Endometrial microvascular endothelial cells (primary cell): ENCODE measurements around the gene CRB2. TPM values are rescaled to one million over a fixed set of nuclear protein-coding genes. Genes with fewer than 3 reads are reported as not detected.
"Not testable (repeated sequence)": the region's sequence is repeated elsewhere in the genome, so short reads cannot be mapped to it uniquely, and the experiment has no call there.

Experiments used
- in situ Hi-C: cut with HindIII; loops from 2 replicates; pipeline ENCODE4 v1.10.0; 2017; ENCODE audit warnings: low sequenced_read_pairs, low pct_unique_long_range_greater_than_20kb; ENCODE audit errors: inconsistent ontology term
- total RNA-seq: library from RNA; depleted of rRNA; stranded (reverse); fragments of >200 nt; gene quantifications from one replicate; pipeline ENCODE4 v1.2.3, GENCODE V29; 2015; ENCODE audit errors: inconsistent ontology term

The CRB2 gene
- total RNA-seq, 1 donor from 2014 or later = not detected

DNA sequence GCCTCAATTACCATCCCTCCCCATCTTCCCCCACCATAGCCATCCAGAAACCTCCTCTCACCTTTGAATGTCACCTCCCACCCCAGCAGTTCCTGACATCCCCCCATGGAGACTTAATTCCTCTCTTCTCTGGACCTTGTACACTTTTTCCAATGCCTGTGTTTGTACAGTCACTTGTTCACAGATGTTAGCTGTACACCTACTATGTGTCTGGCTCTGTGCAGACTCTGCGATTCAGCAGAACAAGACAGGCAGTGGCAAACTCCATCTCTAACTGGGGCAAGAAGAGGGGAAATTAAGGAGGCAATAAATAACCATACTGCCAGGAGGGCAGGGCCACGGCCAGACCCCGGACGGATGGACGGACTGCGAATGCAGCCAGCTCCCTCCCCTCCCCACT is 29.8 kb upstream of the CRB2 start:
- in situ Hi-C loops = no loop called here

DNA sequence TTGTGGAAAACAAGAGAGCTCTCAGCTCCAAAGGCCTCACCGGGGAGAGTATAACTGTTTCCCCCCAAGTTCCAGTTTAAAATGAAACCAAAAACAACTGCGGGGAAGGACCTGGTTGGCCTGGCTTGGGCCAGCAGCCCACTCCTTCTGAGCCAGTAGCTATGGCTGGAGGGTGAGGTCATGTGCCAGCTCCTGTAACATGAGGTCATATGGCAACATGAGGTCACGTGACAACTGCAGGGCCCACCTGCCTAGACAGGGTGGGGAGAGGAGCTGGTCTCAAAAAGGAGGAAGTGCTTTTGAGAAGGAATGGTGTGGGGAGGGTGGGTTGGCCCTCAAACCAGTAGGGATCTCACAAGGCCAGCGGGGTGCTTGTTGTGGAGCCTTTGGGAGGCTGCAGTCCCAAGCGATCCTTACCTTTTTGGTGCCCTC is 29.3 kb upstream of the CRB2 start:
- in situ Hi-C loops = no loop called here

DNA sequence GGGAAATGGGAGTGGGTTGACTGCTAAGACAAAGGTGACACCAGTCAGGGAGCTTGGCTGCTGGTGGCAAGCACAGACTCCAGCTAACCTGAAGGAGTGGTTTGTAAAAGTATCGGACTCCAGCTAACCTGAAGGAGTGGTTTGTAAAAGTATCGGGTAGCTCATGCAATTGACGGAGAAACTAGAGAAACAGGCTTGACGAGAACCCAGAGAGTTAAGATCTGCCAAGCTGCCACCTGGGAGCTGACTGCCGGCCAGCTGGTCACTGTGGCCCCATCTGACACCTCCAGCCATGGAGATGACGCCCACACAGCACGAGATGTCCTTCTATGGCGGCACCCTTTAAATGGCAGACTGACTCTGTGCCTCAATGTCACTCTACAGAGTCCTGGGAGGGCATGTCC is 28.3 kb upstream of the CRB2 start:
- in situ Hi-C loops = no loop called here

DNA sequence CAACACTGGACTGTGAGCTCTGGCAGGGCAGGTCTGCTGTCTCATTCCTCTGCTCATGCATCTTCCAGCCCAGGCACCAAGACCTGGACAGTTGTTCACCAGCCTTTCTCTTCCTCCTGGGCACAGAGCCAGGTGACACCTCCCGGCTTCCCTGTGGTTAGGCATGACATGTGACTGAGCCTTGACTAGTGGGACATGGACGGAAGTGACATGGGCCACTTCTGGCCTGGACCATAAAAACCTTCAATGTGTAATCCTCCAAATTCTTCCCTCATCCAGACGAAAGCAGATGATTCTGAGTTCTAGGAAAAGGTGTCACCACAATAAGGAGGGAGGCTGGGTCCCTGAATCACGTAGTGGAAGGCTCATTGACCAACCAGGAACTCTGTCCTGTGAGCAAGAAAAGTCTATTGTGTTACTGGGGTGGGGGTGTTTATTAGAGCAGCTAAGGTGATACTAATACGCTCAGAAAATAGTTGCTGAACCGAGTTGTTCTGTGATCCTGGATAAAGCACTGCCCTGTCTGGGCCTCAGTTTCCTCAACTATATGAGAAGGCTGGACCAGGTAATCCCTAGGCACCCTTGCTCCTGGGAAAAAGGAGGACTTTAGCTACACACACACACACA is 26.6 kb upstream of the CRB2 start:
- in situ Hi-C loops = no loop called here

DNA sequence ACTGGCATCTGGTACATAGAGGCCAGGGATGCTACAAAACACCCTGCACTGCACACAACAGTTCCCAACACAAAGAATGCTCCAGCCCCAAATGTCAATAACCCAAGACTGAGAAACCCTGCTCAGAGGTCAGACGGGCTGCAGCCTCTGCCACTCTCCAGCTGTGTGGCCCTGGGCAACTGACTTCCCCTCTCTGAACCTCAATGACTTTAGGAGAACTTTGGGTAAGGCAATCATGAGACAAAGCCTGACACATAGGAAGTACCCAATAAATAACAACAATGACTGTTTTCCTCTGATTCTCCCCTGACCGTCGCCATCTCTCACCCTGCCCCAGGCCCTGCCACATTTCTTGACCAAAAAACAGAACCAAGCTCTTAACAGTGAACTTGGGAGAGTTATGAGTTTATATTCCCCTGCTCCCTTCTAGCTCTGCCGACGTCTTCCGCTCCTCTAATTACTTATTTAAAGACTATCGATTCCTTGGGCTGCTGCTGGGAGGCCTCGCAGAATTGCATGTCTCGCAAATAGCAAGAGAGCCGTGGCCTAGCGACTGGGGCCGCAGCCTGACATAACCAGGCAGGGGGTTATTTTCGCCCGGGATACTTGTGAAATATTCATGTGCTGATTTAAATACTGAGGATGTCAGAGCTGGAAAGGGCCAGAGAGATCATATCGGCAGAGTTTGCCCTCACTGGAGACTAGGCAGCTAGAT is 24.5 kb upstream of the CRB2 start:
- in situ Hi-C loops = no loop called here

DNA sequence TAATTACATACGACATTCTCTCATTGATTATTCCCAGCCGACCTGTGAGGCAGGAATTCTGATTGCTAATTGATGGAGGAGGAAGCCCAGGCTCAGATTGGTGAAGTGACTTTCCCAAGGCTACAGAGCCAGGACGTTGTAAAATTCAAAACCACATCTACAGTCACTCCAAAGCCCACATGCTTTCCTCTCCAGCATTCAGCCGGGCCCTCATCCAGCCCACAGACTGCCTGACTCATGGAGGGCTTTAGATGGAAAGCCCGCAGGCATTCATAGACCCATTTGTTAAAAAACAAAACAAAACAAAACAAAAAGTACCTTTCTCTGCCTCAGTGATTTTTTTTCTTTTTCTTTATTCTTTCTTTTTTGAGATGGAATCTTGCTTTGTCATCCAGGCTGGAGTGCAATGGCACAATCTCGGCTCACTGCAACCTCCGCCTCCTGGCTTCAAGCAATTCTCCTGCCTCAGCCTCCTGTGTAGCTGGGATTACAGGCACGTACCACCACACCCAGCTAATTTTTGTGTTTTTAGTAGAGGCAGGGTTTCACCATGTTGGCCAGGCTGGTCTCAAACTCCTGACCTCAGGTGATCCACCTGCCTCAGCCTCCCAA is 22.8 kb upstream of the CRB2 start:
- in situ Hi-C loops = not testable (repeated sequence)

DNA sequence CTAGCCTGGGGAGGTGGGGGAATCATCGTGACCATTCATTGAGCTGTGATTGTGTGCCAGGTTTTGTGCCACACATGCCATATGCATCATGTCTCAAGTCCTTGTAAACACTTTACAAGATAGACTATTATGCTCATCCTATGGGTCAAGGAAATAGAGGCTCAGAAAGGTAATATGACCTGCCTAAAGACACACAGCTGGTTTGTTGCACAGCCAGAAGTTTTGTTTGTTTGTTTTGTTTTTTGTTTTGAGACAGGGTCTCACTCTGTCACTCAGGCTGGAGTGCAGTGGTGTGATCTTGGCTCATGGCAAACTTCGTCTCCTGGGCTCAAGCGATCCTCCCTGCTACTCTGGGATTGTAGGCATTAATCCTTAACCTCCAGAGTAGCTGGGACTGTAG is 21.4 kb upstream of the CRB2 start:
- in situ Hi-C loops = no loop called here

DNA sequence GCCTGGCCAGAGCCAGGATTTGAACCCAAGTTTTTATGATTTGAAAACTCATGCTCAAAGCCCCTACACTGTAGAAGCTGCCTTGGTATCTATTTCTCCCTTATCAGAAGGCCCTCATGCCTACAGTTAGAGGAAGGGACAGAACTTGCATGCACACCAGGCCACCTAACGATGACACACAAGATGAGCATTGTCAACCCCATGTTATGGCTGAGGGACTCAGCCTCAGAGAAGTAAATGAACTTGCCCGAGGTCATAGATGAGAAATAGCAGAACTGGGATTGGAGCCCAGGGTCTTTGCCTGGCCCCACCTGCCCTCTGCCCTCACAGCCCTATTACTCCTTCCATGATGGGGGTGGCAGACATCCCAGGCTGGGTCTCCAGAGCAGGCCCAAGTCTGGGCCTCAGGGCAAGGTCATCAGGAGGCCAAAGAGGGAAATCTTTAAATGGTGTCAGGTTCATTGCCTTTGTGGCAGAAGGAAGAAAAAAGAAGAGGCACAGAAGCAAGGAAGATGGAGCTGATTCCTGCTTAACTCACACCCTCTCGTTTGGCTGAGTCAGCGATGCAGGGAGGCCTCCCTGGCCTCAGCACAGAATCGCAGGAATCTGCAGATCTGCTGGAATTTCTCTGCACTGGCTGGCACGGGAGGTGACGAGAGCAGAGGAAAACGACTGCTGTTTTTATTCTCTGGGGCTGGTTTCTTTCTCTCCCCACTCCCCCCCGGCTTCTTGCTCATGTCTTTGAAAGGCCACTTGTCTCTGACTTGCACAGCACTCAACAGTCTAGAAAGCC is 20.6 kb upstream of the CRB2 start:
- in situ Hi-C loops = no loop called here

DNA sequence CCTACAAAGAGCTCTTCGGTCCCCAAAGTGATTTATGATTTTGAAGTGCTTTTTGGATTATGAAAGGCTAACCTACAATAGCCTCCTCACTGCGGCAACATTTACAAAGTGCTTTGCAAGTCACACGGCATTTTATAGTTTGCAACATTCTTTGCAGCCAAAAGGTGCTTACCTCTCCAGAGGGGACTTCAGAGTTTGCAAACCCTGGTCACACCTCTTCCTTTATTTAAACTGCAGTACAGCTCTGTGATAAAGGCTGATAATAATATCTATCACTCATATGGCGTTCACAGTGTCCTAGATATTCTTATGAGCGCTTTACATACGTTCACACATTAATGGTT is 20.0 kb upstream of the CRB2 start:
- in situ Hi-C loops = no loop called here

DNA sequence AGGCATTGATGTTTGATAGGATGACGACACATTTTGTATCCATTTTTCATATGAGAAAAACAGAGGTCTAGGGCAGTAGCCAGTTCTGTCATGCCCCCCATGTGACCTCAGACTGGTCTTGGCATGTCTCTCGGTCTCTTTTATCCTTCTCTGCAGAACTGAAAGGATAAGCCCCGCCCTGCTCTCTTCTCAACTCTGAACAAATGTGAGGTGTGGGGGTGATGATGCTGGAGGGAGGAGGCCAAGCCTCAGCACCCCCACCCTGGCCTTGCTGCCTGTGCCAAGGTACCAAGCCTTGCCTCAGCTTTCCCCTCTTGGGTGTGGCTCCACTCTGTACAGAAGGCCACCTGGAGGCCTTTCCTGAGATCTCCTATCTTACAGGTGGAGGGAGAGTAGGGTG is 19.5 kb upstream of the CRB2 start:
- in situ Hi-C loops = no loop called here

DNA sequence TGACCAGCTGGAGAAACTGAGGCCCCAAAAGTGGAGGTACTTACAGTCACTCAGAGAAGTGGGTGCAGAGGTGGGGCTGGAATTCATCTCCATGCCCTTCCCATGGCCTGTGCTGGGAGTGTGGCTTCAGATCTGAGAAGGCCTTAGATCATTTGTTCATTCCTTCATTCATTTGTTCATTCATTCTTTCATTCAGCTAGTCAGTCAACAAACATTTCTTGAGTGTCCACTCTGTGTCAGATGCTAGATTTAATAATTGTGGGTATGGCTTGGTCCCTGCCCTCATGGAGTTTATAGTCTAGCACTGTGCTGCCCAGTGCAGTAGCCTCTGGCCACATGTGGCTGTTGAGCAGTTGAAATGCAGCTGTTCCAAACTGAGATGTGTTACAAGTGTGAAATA is 19.0 kb upstream of the CRB2 start:
- in situ Hi-C loops = no loop called here

DNA sequence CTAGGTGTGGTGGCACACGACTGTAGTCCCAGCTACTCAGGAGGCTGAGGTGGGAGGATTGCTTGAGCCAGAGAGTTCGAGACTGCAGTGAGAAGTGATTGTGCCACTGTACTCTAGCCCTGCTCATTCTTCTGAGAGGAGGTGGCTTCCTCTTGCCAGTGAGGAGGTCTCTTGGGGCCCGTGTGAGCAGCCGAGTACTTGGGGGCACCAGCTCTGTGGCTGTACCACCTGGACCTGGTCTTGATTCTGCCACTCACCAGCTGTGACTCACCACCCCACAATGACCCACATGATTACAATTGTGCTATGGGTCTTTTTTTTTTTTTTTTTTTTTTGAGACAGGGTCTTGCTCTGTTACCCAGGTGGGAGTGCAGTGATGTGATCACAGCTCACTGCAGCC is 18.0 kb upstream of the CRB2 start:
- in situ Hi-C loops = no loop called here

DNA sequence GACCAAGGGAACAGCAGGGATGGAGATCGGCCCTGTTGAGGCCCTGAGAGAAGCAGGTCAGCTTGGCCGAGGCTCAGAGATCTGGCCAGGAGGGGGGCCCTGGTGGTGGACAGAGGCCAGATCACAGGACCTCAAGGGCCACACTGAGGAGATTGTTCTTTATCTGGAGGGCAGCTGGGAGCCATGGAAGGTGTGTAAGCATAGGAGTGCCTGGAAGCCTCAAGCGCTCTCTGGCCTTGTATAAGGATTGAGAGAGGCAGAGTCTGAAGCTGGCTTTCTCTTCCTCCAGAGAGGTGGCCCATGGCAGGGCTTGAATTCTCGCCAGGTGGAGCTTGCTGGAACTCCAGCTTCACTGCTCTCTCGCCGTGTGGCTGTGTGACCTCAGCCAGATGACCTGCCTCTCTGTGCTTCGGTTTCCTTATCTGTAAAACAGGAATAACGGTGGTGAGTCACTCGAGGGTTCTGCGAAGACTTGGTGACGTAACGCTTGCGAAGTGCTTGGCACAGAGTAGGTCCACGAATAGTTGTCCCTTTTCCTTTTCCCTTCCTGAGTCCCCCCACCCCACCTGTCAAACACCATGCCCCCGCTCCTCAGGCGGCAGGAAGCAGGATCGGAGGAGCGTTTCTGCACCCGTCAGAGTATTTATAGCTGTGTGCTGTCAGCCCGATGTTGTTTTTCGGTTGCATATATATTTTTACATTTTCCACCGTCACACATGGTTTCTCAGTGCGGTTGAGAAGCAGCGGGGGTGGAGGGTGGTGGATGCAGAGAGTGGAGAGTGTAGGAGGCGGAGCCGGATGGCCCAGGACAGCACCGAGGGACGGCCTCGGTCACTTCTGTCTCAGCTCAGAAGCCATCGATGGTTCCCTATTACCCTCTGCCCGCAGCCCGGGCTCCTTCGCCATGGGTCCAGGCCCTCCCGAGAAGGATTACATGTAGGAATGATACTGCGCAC is 17.0 kb upstream of the CRB2 start:
- in situ Hi-C loops = no loop called here

DNA sequence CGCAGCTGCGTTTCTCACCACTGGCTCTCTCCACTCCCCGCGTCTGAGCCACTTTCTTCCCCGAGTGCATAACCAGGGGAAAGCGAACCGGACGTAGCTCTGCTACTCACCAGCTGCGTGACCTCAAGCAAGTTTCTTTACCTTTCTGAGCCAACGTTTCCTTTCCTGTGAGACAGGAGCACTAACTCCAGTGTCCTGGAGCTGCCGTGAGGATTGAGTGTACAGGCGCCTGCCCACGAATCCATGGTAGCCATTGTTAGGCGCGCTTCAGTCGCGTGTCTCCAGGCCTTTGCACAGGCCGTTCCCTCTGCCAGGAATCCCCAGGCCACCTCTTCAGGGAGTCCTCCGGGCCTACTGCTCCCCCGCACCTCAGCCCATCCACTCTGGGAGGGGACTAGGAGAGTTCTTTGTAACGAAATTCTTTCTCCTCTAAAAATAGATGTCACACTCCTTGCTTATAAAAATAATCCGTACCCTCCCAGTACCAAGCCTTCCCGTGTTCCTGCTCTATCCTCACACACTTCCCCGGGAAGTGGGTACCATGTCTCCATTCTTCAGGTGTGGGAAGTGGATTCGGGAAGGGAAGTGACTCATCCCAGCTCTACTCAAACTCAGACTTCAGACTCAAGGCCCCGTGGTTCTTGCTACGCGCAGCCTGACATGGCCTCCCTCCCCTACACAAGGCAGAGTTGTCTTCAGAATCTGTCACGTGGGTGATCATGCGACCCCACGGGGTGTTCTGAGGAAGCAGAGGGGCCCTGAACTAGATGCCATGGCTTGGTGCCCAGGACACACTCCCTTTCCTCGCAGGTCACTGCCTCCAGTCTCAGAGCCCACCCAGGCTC is 16.1 kb upstream of the CRB2 start:
- in situ Hi-C loops = no loop called here

DNA sequence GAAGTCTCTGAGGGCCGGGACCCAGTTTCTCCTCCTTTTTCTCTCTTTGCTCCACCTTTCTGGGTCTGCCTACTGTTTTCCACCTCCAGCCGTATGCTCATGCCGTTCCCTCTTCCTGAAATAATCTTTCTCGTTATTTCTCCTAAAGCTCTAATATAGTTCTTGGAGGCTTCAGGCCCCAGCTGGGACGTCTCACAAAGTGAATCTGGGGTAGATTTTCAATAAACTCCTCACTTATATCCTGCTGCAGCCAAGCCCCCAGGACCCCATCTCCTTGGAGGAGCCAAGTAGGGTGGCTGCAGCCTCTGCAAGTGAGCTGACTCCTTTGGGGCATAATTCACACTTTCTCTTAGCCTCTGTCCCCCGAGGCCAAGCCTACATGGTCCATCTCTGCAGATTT is 14.2 kb upstream of the CRB2 start:
- in situ Hi-C loops = no loop called here

DNA sequence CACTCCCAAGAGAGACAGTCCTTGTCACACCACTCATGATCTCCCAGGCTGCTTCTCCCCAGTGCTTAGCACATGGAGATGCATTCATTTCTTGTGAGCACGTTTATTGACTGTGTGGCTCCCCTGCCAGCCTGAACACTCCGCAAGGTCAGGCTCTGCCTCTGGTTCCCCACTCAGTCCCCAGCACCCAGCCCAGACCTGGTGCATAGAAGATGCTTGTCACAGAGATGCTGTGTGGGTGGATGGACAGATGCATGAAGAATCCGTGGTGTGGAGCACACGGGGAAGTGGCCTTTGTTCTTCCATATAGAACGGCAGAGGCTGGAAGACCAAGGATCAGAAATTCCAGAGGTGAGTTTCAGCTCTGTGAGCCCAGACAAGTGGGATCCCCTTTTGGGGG is 13.8 kb upstream of the CRB2 start:
- in situ Hi-C loops = no loop called here

DNA sequence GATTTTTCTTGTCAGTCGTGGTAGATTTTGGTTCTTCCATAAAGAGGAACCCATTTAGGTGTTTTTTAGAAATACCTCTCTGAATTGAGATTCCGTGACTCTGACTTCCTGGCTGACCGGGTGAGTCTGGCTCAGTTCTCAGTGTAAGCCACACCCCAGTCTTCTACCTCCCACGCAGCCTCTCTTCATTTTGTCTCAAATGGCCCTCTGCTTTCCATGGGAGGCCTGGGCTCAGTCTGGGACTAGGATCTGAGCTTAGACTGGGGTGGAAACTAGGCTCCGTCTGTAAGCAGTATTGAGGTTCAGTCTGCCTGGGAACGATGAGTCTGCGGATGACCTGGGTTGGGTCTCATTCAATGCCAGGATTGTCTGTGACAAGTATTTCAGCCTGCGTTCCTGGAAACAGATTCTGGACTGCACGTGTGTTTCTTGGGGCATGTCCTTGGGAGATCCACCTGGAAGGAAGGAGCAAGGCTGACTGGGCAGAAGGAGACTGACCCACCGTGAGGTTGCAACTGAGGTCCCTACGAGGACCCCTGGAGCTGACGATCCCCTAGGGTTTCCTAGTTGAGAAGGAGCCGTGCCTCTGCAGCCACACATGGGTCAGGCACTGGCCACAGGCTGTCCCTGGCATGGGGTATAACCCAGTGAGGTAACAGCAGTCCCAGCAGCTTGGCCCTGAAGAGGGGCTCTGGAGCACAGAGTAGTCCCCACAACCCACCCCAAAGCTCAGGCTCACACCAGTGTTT is 12.4 kb upstream of the CRB2 start:
- in situ Hi-C loops = no loop called here
